HUES64 (cell line): ENCODE results near the gene BLOC1S4.
A peak's percentile ranks its signal among the peaks of the same experiment; 100 is the strongest.

Source experiments
- H3K27ac ChIP-seq: 2 replicates; pipeline ENCODE4 v1.7.0; 2013; ENCODE audit warnings: low read depth, low read length, inconsistent platforms
- H3K27me3 ChIP-seq: 2 replicates; pipeline ENCODE4 v1.6.1; 2013; ENCODE audit warnings: mild to moderate bottlenecking, low read length; ENCODE audit not compliant: insufficient read depth
- H3K36me3 ChIP-seq: 2 replicates; pipeline ENCODE4 v1.6.1; 2013; ENCODE audit warnings: mild to moderate bottlenecking, low read length; ENCODE audit not compliant: insufficient read depth
- H3K4me1 ChIP-seq: 2 replicates; pipeline ENCODE4 v1.6.1; 2013; ENCODE audit warnings: mild to moderate bottlenecking, low read length, moderate library complexity; ENCODE audit not compliant: insufficient read depth
- H3K4me3 ChIP-seq: 2 replicates; pipeline ENCODE4 v1.5.1; 2013; ENCODE audit warnings: mild to moderate bottlenecking, low read length, moderate library complexity
- H3K9ac ChIP-seq: 2 replicates; pipeline ENCODE4 v1.6.1; 2013; ENCODE audit warnings: mild to moderate bottlenecking, low read depth, low read length
- H3K9me3 ChIP-seq: 2 replicates; pipeline ENCODE4 v1.6.1; 2013; ENCODE audit warnings: low read depth, low read length; ENCODE audit not compliant: insufficient read depth
- WGBS: fragments of 150-250, 120-280 bp; methylation state at CpG from one replicate; pipeline ENCODE4 v1.1.7; 2013; ENCODE audit warnings: missing lambda C conversion rate; 5-methylcytosine and 5-hydroxymethylcytosine counted together

The BLOC1S4 gene

DNA sequence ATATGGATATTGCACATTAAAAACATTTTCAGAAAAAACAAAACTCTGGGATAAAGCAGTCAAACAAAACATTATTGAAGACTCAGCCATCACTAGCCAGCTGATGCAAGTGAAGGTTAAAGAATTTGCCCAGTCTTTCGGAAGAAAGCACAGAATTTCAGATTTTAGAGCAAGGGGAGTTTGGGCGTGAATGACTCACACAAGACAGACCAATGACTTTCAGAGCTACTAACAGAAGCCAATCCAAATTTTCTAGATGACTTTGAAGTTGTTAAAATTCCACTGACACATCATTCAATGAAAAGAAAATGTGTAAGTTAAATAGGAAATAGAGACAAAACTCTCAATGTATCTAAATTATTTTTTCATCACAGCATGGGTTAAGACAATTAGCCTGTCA, 10.3 kb upstream of the BLOC1S4 start:
- H3K4me3 ChIP-seq, result no peak overlapping the region
- peaks cover 17% of the 10 kb centered on the region for H3K4me1 ChIP-seq
- H3K27ac ChIP-seq, result no peak overlapping the region
- peaks cover 27% of the 10 kb centered on the region for H3K36me3 ChIP-seq
- WGBS, result 92% methylated on average over 2 of the region's 2 CpGs
- H3K9me3 ChIP-seq, result 0 out of 2 replicates have a peak, but pooled peaks cover 8% of the 10 kb centered on the region
- H3K9ac ChIP-seq, result no peak overlapping the region
- H3K27me3 ChIP-seq, result no peaks in the 10 kb centered on the region

DNA sequence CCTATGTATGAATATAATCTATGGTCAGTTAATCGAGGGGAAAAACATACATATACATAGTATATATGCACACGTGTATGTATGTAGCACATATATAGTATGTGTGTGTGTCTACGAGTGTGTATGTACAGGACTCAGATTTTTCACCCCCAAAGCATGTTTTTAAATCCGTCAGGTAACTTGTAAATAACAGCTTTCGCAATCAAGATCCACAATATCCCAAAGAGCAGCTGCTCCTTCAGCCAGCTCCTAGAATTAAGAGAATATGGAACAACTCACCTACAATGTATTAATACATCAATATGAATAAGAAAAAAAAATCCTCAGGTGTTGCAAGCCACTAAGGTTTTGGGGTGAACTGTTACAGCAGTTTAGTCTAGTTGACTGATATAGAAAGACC, 9.8 kb upstream of the BLOC1S4 start:
- no peak overlapping the region for H3K4me3 ChIP-seq
- H3K4me1 ChIP-seq, result peaks cover 17% of the 10 kb centered on the region
- peaks cover 26% of the 10 kb centered on the region for H3K36me3 ChIP-seq
- no peak overlapping the region for H3K27ac ChIP-seq
- 0 out of 2 replicates have a peak, but pooled peaks cover 8% of the 10 kb centered on the region for H3K9me3 ChIP-seq
- WGBS, result 92% methylated on average over 3 of the region's 5 CpGs
- H3K9ac ChIP-seq, result no peak overlapping the region
- no peaks in the 10 kb centered on the region; the same call in 1 of the 2 replicates for H3K27me3 ChIP-seq

GRCh38 chr4:6709230-6710114, 6.5 kb upstream of the BLOC1S4 start, which contains the start of gene MRFAP1L1:
Gene MRFAP1L1, minus strand, starts transcription at chr4:6709865. Its CDS starts 236 bp downstream, at chr4:6709629.
- Histone ChIP-seq H3K27me3 (peaks cover 16% of the 10 kb centered on the region), H3K36me3 (peaks cover 17% of the 10 kb centered on the region), H3K27ac (peak within 1 kb of the TSS; percentile 61), H3K4me1 (peaks cover 17% of the 10 kb centered on the region), H3K9me3 (no peaks in the 10 kb centered on the region), H3K4me3 (peak within 1 kb of the TSS; percentile 77), H3K9ac (peak within 1 kb of the TSS; percentile 79)
- WGBS, result under 1% methylated on average over 72 of the region's 72 CpGs

DNA sequence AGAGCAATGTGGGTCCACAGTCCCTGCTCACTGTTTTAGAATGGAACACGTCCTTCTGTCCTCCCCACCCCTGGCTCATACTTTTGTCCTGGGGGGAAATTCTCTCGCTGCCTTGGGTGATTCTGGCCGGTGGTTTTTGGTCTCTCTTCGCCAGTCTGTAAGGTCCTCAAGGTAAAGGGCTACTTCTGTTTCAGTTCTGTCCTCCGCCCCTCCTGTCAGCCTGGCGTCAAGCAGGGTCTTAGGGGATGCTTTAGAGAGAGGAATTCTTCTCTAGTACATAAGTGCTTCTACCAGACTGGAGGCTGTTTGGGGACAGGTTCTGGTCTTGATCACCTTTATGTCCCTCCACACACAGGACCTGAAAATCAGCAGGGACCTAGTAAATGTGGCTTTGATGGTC, 5.7 kb upstream of the BLOC1S4 start:
- Histone ChIP-seq H3K27me3 (peaks cover 21% of the 10 kb centered on the region), H3K4me3 (peak overlapping the region; percentile 77), H3K9ac (peak overlapping the region; percentile 45; the same call in 1 of the 2 replicates), H3K9me3 (no peaks in the 10 kb centered on the region), H3K4me1 (peaks cover 17% of the 10 kb centered on the region), H3K36me3 (peaks cover 15% of the 10 kb centered on the region), H3K27ac (no peak overlapping the region)
- WGBS, result 18% methylated on average over 5 of the region's 6 CpGs

DNA sequence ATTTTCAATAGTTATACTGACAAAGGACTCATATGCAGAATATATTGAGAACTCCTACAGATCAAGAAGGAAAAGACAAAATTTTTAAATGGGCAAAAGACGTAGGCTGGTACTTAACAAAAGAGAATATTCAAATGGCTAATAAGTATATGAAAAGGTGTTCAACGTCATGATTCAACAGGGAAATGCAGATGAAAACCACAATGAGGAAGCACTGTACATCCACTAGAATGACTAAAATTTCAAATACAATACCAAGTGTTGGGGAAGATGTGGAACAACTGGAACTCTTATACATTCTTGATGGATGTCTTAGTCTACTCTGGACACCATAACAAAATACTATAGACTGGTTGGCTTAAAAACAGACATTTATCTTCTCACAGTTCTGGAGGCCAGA, 5.0 kb upstream of the BLOC1S4 start:
- Histone ChIP-seq H3K9me3 (no peaks in the 10 kb centered on the region), H3K27me3 (peaks cover 21% of the 10 kb centered on the region), H3K4me1 (peaks cover 17% of the 10 kb centered on the region), H3K36me3 (peaks cover 10% of the 10 kb centered on the region), H3K9ac (no peak overlapping the region), H3K27ac (no peak overlapping the region), H3K4me3 (no peak overlapping the region)
- WGBS, result 97% methylated on average over 2 of the region's 2 CpGs

GRCh38 chr4:6714954-6715353, 1.0 kb upstream of the BLOC1S4 start:
- Histone ChIP-seq H3K4me1 (peaks cover 8% of the 10 kb centered on the region), H3K27me3 (peaks cover 21% of the 10 kb centered on the region), H3K9me3 (no peaks in the 10 kb centered on the region), H3K9ac (no peak overlapping the region), H3K36me3 (no peaks in the 10 kb centered on the region), H3K27ac (no peak overlapping the region), H3K4me3 (no peak overlapping the region)
- 80% methylated on average over 1 of the region's 1 CpG for WGBS

- WGBS, result 23% methylated on average over 9 of the region's 9 CpGs
- Histone ChIP-seq H3K36me3 (no peaks in the 10 kb centered on the region), H3K27ac (no peak overlapping the region), H3K9ac (0 out of 2 replicates have a peak overlapping the region, but pooled peaks have one; percentile 4), H3K4me1 (peaks cover 8% of the 10 kb centered on the region), H3K4me3 (peak overlapping the region; percentile 93), H3K27me3 (peaks cover 21% of the 10 kb centered on the region), H3K9me3 (no peaks in the 10 kb centered on the region)
Observed at GRCh38 chr4:6715704-6716017, 313 bp upstream of the BLOC1S4 start.

DNA sequence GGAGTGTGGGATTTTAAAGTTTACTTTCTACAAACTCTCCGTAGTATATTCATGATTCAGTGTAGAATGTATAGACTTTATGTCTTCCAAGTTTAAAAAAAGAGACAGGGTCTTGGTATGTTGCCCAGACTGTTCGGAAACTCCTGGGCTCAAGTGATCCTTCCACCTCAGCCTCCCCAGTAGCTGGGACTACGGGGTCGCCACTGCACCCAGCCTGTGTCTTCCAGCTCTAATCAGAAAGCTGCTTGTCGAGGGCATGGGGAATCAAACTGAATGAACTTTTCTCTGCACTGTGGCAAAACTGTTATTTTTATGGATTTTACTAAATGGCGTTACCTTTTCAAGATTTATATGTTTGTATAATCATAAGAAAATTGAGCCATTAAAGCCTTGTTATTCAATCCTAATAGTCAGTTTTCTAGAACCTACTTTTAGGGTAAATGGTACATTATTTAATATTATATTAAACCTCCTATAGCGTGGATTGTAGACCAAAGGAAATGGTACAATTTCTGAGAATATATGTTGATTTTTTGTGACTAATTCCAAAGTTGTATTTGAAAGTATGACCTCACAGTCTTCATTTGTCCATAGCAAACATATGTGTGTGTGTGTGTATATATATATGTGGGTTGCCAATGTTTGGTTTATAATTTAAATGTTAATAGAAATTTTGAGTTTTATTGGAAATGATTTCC, 1.1 kb downstream of the BLOC1S4 start:
- no peaks in the 10 kb centered on the region for H3K36me3 ChIP-seq
- no peak overlapping the region for H3K27ac ChIP-seq
- 30% methylated on average over 5 of the region's 7 CpGs for WGBS
- peak overlapping the region; percentile 87 for H3K9ac ChIP-seq
- peaks cover 8% of the 10 kb centered on the region for H3K4me1 ChIP-seq
- no peaks in the 10 kb centered on the region for H3K9me3 ChIP-seq
- H3K27me3 ChIP-seq, result peaks cover 19% of the 10 kb centered on the region
- H3K4me3 ChIP-seq, result peak overlapping the region; percentile 93

GRCh38 chr4:6718932-6719610, 3.1 kb downstream of the BLOC1S4 start:
- 86% methylated on average over 7 of the region's 7 CpGs for whole genome bisulfite sequencing
- no peak overlapping the region for H3K27ac ChIP-seq

DNA sequence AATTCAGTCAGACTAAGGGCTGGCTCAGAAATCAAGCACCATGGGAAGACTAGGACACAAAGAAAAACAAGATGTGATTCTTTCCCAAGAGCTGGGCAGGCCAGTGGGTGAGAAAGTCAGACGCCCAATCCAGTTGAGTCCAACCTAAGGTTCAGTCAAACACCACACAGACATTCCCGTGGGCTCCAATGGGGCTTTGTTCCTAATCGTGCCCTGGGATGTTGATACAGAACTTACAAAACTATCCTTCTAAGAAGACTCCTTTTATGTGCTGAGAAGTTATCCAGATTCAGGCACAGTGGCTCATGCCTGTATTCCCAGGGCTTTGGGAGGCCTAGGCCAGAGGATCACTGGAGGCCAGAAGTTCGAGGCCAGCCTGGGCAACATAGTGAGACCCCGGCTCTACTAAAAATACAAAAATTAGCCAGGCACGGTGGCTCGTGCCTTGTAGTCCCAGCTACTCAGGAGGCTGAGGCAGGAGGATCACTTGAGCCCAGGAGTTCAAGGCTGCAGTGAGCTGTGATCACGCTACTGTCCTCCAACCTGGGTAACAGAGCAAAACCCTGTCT, 3.7 kb downstream of the BLOC1S4 start:
- Histone ChIP-seq H3K9ac (no peak overlapping the region), H3K4me1 (peaks cover 8% of the 10 kb centered on the region), H3K36me3 (no peaks in the 10 kb centered on the region), H3K4me3 (no peak overlapping the region), H3K27me3 (peaks cover 4% of the 10 kb centered on the region; the same call in 1 of the 2 replicates), H3K27ac (no peak overlapping the region), H3K9me3 (no peaks in the 10 kb centered on the region)
- WGBS, result 85% methylated on average over 8 of the region's 8 CpGs

More at GRCh38 chr4:6718932-6719610, 3.1 kb downstream of the BLOC1S4 start:
- Histone ChIP-seq H3K9ac (no peak overlapping the region), H3K4me3 (no peak overlapping the region), H3K27me3 (peaks cover 10% of the 10 kb centered on the region; the same call in 1 of the 2 replicates), H3K36me3 (no peaks in the 10 kb centered on the region), H3K4me1 (peaks cover 8% of the 10 kb centered on the region), H3K9me3 (no peaks in the 10 kb centered on the region)
